HG03196 (cell line): ENCODE data around the gene DTNBP1.

Experiments
- ATAC-seq: cut with Tn5 transposase; IDR thresholded peaks from one replicate; pipeline ENCODE4 v1.9.1; 2021; ENCODE audit not compliant: unreplicated experiment

DTNBP1 gene

GRCh38 chr6:15517600-15517999, 145.2 kb downstream of the DTNBP1 start:
- no peak for ATAC-seq

- ATAC-seq, result no peak
These were observed 145.8 kb downstream of the DTNBP1 start for GRCh38 chr6:15516923-15517560.

GRCh38 chr6:15516378-15516777, 146.4 kb downstream of the DTNBP1 start:
- no peak for ATAC-seq

- no peak for ATAC-seq
These were observed 147.0 kb downstream of the DTNBP1 start for GRCh38 chr6:15515660-15516375.

- no peak for ATAC-seq
These were observed 147.6 kb downstream of the DTNBP1 start for GRCh38 chr6:15515226-15515625.

- ATAC-seq, result no peak
These were observed 148.8 kb downstream of the DTNBP1 start for GRCh38 chr6:15513801-15514711.

GRCh38 chr6:15513131-15513771, 149.6 kb downstream of the DTNBP1 start:
- no peak for ATAC-seq

GRCh38 chr6:15512721-15513120, 150.1 kb downstream of the DTNBP1 start:
- ATAC-seq, result no peak

GRCh38 chr6:15512126-15512525, 150.7 kb downstream of the DTNBP1 start:
- ATAC-seq, result no peak

GRCh38 chr6:15511248-15512125, 151.3 kb downstream of the DTNBP1 start:
- ATAC-seq, result no peak

GRCh38 chr6:15510536-15511247, 152.1 kb downstream of the DTNBP1 start:
- no peak for ATAC-seq

- ATAC-seq, result no peak
These were observed 152.7 kb downstream of the DTNBP1 start for GRCh38 chr6:15510121-15510520.

- no peak for ATAC-seq
These were observed 153.4 kb downstream of the DTNBP1 start for GRCh38 chr6:15509335-15509933.

- ATAC-seq, result no peak
These were observed 153.9 kb downstream of the DTNBP1 start for GRCh38 chr6:15508931-15509330.

GRCh38 chr6:15508441-15508871, 154.4 kb downstream of the DTNBP1 start:
- ATAC-seq, result no peak

GRCh38 chr6:15507746-15508145, 155.1 kb downstream of the DTNBP1 start:
- no peak for ATAC-seq

- ATAC-seq, result no peak
These were observed 155.6 kb downstream of the DTNBP1 start for GRCh38 chr6:15507221-15507620.

- no peak for ATAC-seq
These were observed 156.8 kb downstream of the DTNBP1 start for GRCh38 chr6:15506066-15506465.

GRCh38 chr6:15505463-15505918, 157.3 kb downstream of the DTNBP1 start:
- no peak for ATAC-seq
